NT2/D1 (cell line): ENCODE data around the gene NXPH1.

Experiments used
- YY1 ChIP-seq: IDR thresholded peaks from 2 replicates; pipeline ENCODE4 v1.6.1; 2011; ENCODE audit not compliant: insufficient read length, insufficient read depth
- ZNF274 ChIP-seq: IDR thresholded peaks from 2 replicates; pipeline ENCODE4 v1.6.1; 2011; ENCODE audit warnings: mild to moderate bottlenecking, low read depth, low read length

DNA sequence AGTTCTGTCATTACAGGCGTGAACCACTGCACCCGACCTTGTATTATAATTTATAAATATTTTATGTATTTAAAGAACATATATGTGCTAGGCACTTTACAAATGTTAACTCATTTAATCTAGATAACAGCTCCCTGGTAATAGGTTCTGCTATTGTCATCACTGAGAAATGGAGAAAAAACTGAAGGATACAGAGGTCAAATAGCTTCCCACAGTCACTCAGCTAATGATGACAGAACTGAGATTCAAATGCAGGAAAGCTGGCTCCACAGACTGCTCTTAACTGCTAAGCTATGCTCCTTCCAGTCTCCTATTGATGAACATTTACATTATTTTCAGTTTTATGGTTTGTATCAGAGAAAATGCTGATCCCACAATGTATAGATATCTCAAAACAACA is 28.9 kb downstream of the NXPH1 start:
- no peak for TF ChIP-seq YY1
- no peak for TF ChIP-seq ZNF274
